MV-4-11 (cell line): ENCODE results near the gene ARRDC2.
"Not testable (repeated sequence)": the region's sequence is repeated elsewhere in the genome, so short reads cannot be mapped to it uniquely, and the experiment has no call there.

Experiments used
- DNase-seq: peaks from one replicate; lab custom pipeline; 2025; lab: John Stamatoyannopoulos, UW

The ARRDC2 gene

DNA sequence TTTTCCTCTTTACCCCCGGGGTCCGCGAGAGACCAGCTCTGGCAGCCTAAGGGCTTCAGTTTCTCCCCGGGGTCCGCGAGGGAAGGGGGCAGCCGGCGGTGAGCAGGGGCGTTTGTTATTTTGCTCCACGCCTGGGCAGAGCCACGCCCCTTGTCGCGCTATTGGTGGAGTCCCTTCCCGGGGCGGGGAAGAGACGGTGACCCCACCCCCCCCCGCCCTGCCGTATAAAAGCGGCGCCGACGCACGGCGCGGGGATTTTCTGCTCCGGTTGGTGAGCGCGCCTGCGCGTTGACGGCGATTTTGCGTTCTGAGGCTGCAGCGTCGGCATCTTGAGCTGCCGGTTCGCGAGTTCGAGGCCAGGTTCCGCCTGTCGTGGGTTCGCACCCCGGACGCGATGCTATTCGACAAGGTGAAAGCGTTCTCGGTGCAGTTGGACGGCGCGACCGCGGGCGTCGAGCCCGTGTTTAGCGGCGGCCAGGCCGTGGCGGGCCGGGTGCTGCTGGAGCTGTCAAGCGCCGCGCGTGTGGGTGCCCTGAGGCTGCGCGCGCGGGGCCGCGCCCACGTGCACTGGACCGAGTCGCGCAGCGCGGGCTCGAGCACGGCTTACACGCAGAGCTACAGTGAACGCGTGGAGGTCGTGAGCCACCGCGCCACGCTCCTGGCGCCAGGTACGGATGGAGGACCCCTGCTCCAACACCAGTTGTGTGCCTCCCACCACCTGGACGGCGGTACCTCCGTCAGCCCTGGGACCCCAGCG, at the start of gene ARRDC2:
TSS of gene ARRDC2 (plus strand) at position 254 of the 757 bp plus-strand sequence. CDS start at position 395, 141 bp downstream.
- DNase-seq: peak; percentile 83

DNA sequence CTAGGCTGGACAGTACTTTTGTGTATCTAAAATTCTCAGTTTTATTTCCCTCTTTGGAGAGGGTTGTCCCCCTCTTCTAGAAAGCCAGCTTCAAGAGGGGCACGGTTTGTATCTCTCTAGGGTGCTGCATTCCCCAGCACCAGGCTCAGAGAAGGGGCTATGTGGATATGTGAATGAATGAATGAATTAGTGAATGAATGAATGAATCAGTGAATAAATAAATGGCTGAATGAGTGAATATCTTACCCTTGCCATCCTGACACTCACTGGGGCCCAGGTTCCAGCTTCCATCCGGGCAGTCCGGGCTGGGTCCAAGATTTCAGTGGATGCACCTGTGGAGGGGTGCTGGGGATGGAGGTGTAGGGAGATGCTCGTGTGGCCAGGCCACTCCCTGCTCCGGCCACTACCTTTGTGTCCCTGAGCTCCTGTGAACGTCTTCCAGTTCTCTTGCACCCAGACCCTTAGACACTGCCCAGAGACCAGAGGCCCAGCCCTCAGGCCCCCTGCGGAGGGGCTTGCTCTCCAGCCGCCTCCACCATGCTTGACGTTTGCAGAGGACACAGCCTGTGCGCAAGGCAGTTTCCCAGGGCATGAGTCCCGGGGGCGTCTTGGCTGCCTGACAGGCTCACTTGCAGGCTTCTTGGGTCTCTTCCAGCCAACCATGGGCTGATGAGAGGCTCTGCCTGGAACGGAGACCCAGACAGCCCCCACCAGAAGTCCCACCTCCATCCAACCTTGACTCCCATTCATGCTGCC, 43.9 kb upstream of the ARRDC2 start:
- DNase-seq: no peak

DNA sequence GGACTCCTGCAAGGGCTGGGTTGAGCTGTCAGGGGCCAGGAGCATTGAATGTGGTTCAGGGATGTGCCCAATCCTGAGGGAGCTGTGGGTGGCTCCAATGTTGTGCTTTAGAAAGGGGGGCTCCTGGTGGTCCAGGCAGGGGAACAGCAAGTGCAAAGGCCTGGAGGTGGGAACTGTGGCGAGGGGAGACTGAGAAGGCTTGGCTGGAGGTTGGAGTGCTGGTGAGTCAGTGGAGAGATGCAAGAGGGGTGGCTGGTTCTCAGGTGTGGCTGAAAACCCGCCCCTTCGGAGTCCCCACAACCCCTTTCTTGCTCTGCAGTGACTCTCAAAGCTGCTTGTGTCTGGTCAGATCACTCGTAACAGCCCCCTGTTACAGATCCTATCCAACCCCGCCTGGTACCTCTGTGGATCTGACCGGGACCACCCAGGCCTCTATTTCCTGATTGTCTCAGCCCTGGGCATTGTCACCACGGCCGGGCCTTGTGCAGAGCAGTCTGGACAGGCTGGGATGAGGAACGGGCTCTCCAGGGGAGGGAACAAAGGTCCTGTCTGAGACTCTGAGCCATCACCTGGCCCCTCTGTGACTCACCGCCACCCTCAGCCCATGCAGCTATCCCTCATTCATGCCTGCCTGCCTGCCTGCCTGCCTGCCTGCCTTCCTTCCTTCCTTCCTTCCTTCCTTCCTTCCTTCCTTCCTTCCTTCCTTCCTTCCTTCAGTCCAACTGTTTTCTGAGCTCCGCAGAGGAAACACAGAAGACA, 42.4 kb upstream of the ARRDC2 start:
- DNase-seq: no peak

DNA sequence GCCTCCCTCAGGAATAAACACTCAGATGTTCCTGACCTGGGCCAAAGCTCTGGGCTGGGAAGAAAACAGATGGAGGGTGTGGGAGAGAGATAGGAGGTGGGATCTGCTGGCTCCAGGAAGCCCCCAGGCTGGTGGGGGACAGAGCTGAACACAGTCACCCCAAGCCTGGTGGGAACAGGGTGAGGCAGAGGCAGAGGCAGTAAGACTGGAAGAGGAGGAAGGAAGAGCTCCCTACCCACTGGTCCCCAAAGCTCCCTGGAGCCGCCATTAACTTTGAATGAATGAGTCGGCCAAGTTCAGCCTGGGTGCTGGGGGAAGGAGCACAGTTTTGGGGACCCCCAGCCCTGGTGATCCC, 41.9 kb upstream of the ARRDC2 start:
- no peak for DNase-seq

DNA sequence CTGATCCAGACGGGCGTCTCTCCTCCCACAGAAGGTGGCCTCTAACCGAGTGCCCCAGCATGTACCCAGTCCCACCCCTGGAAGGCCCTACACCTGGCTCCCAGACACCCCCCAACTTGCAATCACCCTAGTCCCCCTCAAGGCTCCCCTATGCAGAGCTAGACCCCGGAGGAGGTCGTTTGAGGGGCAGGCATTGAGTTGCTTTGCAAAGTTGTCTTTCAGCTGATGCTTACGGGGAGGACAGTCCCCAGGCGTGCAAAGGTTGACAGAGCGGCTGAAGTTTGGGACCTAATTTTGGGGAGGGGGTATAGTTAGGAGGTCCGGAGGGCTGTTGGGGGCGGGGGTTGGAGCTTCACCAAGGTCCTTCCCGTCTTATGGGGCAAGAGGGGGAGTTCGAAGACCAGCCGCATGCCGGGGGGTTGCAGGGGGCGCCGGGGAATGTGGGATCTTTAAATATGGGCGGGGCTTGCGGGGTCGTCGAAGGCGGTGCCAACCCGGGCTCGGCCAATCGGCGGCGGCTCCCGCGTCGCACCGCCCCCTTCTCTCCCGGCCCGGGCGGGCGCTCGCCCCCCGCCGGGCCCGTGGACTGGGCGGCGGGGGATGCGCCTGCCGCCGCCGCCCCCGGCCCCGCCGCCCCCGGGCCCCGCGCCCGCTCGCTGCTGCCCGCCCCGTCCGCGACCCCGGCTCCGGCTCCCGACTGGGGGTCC, 41.3 kb upstream of the ARRDC2 start, which contains the start of gene KCNN1:
TSS of gene KCNN1 (plus strand) at position 558 of the 707 bp plus-strand sequence. CDS start 6,782 bp downstream, outside the sequence.
- no peak for DNase-seq

DNA sequence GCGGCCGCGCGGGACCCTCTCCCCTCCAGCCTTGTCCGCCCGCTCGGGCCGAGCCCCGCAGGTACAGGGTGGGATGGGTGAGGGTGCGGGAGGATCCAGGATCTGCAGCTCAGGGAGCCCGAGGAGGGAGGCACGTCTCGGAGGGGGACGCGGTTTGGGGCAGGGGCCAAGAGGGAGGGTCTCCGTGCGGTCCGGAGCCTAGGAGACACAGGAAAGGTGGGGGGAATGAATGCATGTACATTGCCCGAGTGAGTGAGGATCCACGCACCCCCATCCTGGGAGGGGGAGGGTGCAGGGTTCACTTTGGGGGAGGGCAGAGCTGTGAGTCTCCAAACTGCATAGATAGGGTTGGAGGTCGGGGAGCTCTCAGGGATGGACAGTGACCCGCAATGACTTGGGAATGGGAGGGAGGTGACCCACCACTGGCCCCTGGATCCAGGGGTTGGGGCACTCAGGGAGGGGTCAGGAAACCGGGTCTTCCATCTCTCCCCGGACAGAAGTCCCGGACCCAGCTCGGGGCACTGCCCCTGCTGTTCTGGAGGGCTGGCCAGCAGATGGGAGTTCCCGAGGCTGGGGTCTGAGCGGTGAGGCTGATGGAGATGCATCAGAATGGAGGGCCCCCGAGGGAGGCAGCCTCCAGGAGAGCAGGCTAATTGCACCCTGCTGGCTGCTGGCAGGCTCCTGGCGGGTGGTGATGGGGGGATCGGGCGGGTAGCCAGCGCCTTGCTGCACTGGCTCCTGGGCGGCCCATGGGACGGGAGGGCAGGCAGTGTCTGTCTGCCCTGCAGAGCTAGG, 40.5 kb upstream of the ARRDC2 start:
- DNase-seq: no peak

DNA sequence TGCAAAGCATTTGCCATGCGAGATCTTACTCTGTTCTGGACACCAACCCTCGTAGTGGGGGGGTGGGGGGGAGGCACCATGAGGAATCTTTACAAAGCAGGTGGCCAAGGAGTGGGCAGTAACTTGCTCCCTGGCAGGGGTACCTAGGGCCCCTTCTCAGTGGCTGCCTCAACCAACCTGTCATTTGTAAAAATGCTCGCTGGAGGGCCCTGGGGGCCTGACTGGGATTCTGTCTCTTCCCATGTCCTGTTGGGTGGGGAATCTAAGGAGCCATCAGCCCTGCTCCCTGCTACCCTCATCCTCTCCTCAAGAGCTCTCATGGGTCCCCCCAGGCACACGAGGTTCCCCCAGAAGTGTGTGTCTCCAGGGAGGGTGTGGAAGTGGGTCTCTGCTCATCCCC, 39.6 kb upstream of the ARRDC2 start:
- no peak for DNase-seq

DNA sequence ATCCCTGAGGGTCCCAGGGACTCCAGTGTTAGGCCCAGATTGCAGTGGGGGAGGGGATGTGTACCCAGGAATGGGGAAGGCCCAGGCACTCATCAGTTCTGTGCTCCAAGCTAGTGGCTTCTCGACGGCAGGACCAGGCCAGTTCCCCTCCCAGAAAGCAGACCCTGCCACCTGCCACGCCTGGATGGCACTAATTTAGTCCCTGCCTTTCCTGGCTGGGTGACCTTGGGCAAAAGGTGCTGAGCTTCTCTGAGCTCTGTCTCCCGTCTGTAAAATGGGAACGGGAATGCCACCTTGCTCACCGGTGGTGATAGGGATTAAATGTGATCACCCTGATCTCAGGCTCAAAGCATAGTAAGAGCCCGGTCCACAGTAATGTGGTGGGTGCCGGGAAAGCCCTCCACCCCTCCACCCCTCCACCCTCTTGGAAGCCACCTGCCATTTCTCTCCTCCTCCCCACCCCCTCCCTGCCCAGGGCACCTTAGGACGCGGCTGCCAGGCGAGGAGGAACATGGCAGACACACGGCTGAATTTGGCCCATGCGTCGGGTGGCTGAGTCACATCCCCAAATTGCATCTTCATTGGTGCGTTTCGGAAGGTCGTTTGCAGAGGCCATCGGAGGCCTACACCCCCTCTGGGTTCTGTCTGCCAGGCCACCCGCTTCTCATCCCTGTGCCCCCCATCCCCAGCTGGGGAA, 38.7 kb upstream of the ARRDC2 start:
- no peak for DNase-seq

DNA sequence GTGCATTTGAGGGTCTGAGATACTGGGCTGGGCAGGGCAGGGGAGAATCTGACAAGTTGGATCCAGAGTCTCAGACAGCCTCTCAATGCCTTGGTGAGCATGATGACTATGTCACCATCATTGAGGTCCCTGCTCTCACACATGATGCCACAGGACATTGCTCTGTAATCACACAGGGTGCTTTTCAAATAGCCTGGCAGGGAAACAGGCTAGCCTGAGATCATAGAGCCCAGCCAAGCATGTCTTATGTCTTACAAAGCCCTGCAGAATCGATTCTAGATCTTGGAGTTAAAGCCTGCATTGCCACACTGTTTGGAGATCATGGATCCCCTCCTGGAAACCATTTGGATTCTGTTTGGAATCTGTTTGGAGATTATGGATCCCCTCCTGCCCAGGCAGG, 35.7 kb upstream of the ARRDC2 start:
- no peak for DNase-seq

DNA sequence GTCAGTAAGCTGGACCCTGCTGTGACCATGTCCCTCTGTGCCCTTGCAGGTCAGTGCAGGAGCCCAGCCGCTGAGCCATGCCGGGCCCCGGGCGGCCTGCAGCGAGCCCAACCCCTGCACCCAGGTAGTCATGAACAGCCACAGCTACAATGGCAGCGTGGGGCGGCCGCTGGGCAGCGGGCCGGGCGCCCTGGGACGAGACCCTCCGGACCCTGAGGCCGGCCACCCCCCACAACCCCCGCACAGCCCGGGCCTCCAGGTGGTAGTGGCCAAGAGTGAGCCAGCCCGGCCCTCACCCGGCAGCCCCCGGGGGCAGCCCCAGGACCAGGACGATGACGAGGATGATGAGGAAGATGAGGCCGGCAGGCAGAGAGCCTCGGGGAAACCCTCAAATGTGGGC, 34.2 kb upstream of the ARRDC2 start:
- DNase-seq: no peak

DNA sequence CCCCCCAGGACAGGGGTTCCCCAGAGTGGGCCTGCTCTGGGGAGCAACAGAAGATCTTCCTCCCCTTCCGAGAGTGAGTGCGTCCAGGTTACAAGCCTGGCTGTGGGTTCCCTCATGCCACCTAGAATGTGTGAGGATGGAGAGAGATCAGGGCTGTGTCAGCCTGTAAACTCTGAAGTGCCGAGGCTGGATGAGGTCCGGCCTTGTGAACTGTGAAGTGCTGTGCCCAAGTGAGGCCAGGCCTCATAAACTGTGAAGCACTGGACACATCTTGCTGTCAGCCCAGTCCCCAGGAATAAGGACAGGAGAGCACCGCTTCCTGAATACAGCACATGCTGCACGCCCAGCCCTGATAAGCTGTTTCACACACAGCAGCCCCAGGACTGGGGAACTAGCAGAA, 33.4 kb upstream of the ARRDC2 start:
- DNase-seq: no peak

DNA sequence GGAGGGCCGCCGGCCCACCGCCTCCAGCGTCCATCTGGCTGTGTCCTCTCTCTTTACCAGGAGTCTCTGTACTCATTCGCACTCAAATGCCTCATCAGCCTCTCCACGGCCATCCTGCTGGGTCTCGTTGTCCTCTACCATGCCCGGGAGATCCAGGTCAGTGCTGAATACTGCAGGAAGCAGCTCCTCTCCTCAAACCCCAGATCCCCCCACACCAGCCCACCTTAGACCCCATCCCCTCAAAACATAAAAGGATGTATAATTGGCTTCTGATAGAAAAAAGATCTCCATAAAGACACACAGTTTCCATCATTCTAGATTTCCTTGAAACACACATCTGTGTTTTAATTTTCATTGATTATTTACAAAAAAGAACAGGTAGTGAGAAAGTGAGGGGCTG, 32.9 kb upstream of the ARRDC2 start:
- DNase-seq: no peak

DNA sequence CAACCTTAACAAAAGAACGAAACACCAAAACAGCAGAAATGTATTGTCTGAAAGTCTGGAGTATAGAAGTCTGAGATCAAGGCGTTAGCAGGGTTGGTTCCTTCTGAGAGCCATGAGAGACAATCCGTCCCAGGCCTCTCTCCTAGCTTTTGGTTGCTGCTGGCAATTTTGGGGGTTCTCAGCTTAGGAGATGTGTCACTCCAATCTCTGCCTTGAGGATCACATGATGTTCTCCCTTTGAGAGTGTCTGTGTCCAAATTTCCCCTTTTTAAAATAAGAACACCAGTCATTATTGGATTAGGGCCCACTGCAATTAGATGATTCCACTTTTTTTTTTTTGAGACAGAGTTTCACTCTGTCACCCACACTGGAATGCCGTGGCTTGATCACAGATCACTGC, 30.9 kb upstream of the ARRDC2 start:
- peak; percentile 39 for DNase-seq

DNA sequence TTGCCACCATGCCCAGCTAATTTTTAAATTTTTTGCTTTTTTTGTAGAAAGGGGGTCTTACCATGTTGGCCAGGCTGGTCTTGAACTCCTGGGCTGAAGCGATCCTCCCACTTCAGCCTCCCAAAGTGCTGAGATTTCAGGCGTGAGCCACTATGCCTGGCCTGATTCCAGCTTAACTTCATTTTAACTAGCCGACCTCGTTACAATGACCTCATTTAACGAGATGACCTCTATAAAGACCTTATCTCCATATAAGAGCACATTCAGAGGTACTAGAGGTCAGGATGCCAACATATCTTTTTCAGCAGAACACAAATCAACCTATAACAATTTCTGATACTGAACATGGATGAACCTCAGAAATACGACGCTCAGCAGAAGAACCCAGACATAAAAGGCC, 30.5 kb upstream of the ARRDC2 start:
- DNase-seq: no peak

DNA sequence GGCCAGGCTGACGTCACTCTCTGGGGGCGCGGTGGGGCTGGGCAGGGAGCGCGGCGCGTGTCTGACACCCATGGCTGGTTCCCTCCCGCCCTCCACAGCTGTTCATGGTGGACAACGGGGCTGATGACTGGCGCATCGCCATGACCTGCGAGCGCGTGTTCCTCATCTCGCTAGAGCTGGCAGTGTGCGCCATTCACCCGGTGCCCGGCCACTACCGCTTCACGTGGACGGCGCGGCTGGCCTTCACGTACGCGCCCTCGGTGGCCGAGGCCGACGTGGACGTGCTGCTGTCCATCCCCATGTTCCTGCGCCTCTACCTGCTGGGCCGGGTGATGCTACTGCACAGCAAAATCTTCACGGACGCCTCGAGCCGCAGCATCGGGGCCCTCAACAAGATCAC, 26.4 kb upstream of the ARRDC2 start:
- no peak for DNase-seq

DNA sequence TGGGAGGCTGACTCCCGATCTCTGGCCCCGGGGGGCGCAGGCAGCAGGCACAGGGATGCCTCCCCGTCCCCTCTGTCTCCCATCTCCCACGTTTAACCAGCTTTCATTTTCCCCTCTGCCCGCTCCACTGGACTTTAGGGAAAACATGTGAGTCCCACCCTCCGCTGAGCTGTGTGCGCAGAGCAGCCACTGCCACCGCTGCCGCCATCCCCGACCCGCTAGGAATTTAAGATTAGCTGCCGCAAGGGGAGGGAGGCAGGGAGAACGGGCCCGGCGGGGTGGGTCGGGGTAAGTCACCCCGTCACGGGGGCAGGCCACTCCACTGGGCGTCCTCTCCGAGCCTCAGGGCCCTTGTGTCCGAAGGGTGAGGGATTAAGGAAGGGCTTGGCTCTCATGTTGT, 25.5 kb upstream of the ARRDC2 start:
- DNase-seq: no peak

DNA sequence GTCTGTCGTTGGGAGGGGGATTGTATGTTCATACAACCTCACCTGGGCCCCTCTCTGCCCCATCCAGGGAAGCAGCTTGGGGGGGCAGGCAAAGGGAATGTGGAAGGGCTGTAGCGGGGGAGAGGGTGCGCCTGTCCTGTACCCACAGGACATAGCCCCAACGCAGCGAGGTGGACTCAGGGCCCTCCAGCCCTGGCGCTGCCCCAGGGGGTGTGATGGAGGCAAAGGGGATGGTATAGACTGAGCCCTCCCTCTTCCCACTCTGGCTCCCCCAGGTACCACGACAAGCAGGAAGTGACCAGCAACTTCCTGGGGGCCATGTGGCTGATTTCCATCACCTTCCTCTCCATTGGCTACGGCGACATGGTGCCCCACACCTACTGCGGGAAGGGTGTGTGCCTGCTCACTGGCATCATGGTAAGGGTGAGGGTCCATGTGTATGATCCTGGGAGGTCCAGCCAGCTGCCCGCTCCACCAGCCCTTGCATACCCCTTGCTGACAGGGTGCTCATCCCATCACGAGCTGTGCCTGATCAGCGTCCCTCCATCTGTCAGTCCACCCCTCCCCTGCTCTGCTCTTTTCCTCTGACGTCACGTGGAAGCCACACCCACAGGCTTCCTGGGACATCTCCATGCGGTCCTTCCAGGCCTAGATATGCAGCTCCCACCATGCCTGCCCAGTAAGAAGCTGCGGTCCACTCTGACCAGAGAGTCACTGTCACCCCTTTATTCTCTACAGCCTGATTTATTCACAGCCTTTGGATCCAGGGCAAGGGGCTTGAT, 22.7 kb upstream of the ARRDC2 start:
- DNase-seq: no peak

DNA sequence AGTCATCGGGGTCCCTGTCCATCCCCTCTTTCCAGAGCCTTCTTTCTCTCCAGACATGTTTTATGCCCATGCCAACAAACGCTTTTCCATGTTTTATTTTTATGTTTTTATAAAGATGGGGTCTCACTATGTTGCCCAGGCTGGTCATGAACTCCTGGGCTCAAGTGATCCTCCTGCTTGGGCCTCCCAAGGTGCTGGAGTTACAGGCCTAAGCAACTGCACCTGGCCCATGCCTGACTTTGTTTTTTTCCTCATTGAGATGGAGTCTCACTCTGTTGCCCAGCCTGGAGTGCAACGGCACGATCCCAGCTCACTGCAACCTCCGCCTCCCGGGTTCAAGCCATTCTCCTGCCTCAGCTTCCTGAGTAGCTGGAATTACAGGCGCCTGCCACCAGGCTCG, 21.4 kb upstream of the ARRDC2 start:
- DNase-seq: not testable (repeated sequence)

DNA sequence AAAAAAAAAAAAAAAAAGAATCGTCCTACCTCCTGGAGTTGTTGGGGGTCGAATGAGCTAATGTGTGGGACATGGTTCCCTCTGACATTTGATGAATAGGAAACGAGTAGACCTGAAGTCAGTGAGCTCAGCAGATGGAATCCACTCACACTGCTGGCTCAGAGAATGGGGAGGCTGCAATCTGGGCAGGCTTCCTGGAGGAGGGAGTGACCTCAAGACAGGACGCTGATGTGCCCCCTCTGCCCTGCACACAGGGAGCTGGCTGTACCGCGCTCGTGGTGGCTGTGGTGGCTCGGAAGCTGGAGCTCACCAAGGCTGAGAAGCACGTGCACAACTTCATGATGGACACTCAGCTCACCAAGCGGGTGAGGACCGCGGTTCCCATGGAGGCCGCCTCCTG, 19.8 kb upstream of the ARRDC2 start:
- DNase-seq: no peak
